ENCODE results near the gene GDF11. TPM values are rescaled to one million over a fixed set of nuclear protein-coding genes. Genes with fewer than 3 reads are reported as not detected.

Gene GDF11
- total RNA-seq, 3 donors from 2014 or later, result 0.64 to 1.6 (median 0.88) TPM

GRCh38 chr12:55723516-55724225, 19.3 kb upstream of the GDF11 start:
- H3K27me3 ChIP-seq, result no peaks in the 10 kb centered on the region
- H3K27ac ChIP-seq, result peak overlapping the region; percentile 30 to 61
- H3K4me1 ChIP-seq, result peaks cover 13 to 23% of the 10 kb centered on the region in 2 donors
- no peaks in the 10 kb centered on the region for H3K9me3 ChIP-seq
- no peak overlapping the region for H3K4me3 ChIP-seq
- intact Hi-C loops (cut with DNase I; ENCODE audit: low total_unique reads), result no loop called here
- no peaks in the 10 kb centered on the region for H3K36me3 ChIP-seq
- TF ChIP-seq CTCF (IDR thresholded peaks at IDR 0.05) (no peak), POLR2AphosphoS5 (IDR thresholded peaks at IDR 0.05) (no peak), POLR2A (IDR thresholded peaks at IDR 0.05) (no peak)
- DNase-seq (ENCODE audit: low spot score in 2 of 2), result peak in 1 of 2 donors; percentile 43

- DNase-seq (ENCODE audit: low spot score in 2 of 2), result peak; percentile 53 to 73
- no peak overlapping the region for H3K4me3 ChIP-seq
- H3K9me3 ChIP-seq, result no peaks in the 10 kb centered on the region
- H3K4me1 ChIP-seq, result peaks cover 9 to 23% of the 10 kb centered on the region in 2 donors
- intact Hi-C loops (cut with DNase I; ENCODE audit: low total_unique reads), result no loop called here
- TF ChIP-seq POLR2AphosphoS5 (IDR thresholded peaks at IDR 0.05), result no peak
- peak; percentile 21 to 64 (median 36) for TF ChIP-seq CTCF (IDR thresholded peaks at IDR 0.05)
- H3K27ac ChIP-seq, result peak overlapping the region in 1 of 2 donors; percentile 30
- H3K36me3 ChIP-seq, result no peaks in the 10 kb centered on the region
- no peaks in the 10 kb centered on the region for H3K27me3 ChIP-seq
Measured at GRCh38 chr12:55724226-55724939, 18.5 kb upstream of the GDF11 start.

DNA sequence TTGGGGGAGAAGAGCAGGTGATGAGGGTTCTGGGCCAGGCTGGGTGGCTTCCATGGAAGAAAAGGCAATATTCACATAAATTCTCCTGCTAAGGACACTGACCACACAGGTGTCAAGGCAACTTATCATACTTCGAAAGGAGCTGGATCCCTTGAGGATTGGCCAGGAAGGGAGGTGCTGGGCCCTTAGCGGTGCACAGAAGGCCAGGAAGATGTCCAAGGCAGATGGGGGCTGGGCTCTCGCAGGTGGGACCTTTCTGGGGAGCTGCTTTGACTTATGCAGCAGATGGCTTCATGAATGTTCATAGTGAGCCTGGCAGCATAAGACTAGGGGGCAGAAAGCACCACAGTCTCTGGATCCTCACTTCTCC, 18.0 kb upstream of the GDF11 start:
- no peak for TF ChIP-seq CTCF (IDR thresholded peaks at IDR 0.05)
- TF ChIP-seq POLR2A (IDR thresholded peaks at IDR 0.05), result no peak
- TF ChIP-seq POLR2AphosphoS5 (IDR thresholded peaks at IDR 0.05), result no peak
- intact Hi-C loops (cut with DNase I; ENCODE audit: low total_unique reads), result no loop called here
- Histone ChIP-seq H3K4me1 (peaks cover 9 to 18% of the 10 kb centered on the region in 2 donors), H3K4me3 (no peak overlapping the region), H3K27me3 (no peaks in the 10 kb centered on the region), H3K9me3 (no peaks in the 10 kb centered on the region), H3K36me3 (no peaks in the 10 kb centered on the region), H3K27ac (peak overlapping the region in 1 of 2 donors; percentile 30)
- peak in 1 of 2 donors; percentile 38 for DNase-seq (ENCODE audit: low spot score in 2 of 2)

GRCh38 chr12:55725556-55725955, 17.4 kb upstream of the GDF11 start:
- peak overlapping the region in 1 of 2 donors; percentile 40 for H3K27ac ChIP-seq
- no peaks in the 10 kb centered on the region for H3K36me3 ChIP-seq
- H3K27me3 ChIP-seq, result no peaks in the 10 kb centered on the region
- H3K4me3 ChIP-seq, result no peak overlapping the region
- DNase-seq (ENCODE audit: low spot score in 2 of 2), result no peak
- no peaks in the 10 kb centered on the region for H3K9me3 ChIP-seq
- TF ChIP-seq POLR2A (IDR thresholded peaks at IDR 0.05) (no peak), CTCF (IDR thresholded peaks at IDR 0.05) (no peak), POLR2AphosphoS5 (IDR thresholded peaks at IDR 0.05) (no peak)
- intact Hi-C loops (cut with DNase I; ENCODE audit: low total_unique reads), result no loop called here
- H3K4me1 ChIP-seq, result peaks cover 13% of the 10 kb centered on the region in 2 donors

GRCh38 chr12:55726971-55727370, 16.0 kb upstream of the GDF11 start:
- H3K4me3 ChIP-seq, result peak overlapping the region; percentile 75 to 89 (median 87)
- peak overlapping the region; percentile 96 to 98 for H3K27ac ChIP-seq
- intact Hi-C loops (cut with DNase I; ENCODE audit: low total_unique reads), result no loop called here
- no peaks in the 10 kb centered on the region for H3K36me3 ChIP-seq
- TF ChIP-seq CTCF (IDR thresholded peaks at IDR 0.05) (no peak), POLR2A (IDR thresholded peaks at IDR 0.05) (no peak), POLR2AphosphoS5 (IDR thresholded peaks at IDR 0.05) (no peak)
- H3K27me3 ChIP-seq, result no peaks in the 10 kb centered on the region
- peaks cover 9 to 13% of the 10 kb centered on the region in 2 donors for H3K4me1 ChIP-seq
- H3K9me3 ChIP-seq, result no peaks in the 10 kb centered on the region
- DNase-seq (ENCODE audit: low spot score in 2 of 2), result peak in 1 of 2 donors; percentile 51
